HEK293 (cell line): Measurements from ENCODE around the gene KLC4.

ENCODE experiments used
- ATF2 ChIP-seq: fragments of 450-650 bp; formaldehyde crosslinking; IDR thresholded peaks from 2 replicates; pipeline ENCODE4 v1.5.1; 2016; ENCODE audit warnings: missing biosample characterization, missing genetic modification characterization, low read depth
- KLF8 ChIP-seq: fragments of 450-650 bp; formaldehyde crosslinking; IDR thresholded peaks from 2 replicates; pipeline ENCODE4 v1.5.1; 2016; ENCODE audit warnings: missing biosample characterization, missing genetic modification characterization
- PRDM10 ChIP-seq: fragments of 450-650 bp; formaldehyde crosslinking; IDR thresholded peaks from 2 replicates; pipeline ENCODE4 v1.5.1; 2016; ENCODE audit warnings: missing biosample characterization, missing genetic modification characterization
- TCF7L2 ChIP-seq: IDR thresholded peaks from 2 replicates; pipeline ENCODE4 v1.6.1; 2011; ENCODE audit warnings: low read depth, mild to moderate bottlenecking, inconsistent platforms, low read length, moderate library complexity, borderline replicate concordance
- ZNF175 ChIP-seq: fragments of 450-650 bp; formaldehyde crosslinking; IDR thresholded peaks from 2 replicates; pipeline ENCODE4 v1.5.1; 2016; ENCODE audit warnings: missing biosample characterization, missing genetic modification characterization
- ZNF239 ChIP-seq: fragments of 450-650 bp; formaldehyde crosslinking; IDR thresholded peaks from 2 replicates; pipeline ENCODE4 v1.5.1; 2016; ENCODE audit warnings: missing biosample characterization, missing genetic modification characterization
- ZNF350 ChIP-seq: fragments of 450-650 bp; formaldehyde crosslinking; IDR thresholded peaks from 2 replicates; pipeline ENCODE4 v1.5.0; 2017; ENCODE audit warnings: missing biosample characterization, mild to moderate bottlenecking, missing genetic modification characterization
- ZNF670 ChIP-seq: fragments of 450-650 bp; formaldehyde crosslinking; IDR thresholded peaks from 2 replicates; pipeline ENCODE4 v1.5.1; 2016; ENCODE audit warnings: missing biosample characterization, missing genetic modification characterization, low read depth
- ZNF707 ChIP-seq: fragments of 450-650 bp; formaldehyde crosslinking; IDR thresholded peaks from 2 replicates; pipeline ENCODE4 v1.5.1; 2016; ENCODE audit warnings: missing biosample characterization, missing genetic modification characterization
- ZNF792 ChIP-seq: fragments of 450-650 bp; formaldehyde crosslinking; IDR thresholded peaks from 2 replicates; pipeline ENCODE4 v1.5.1; 2016; ENCODE audit warnings: missing biosample characterization, missing genetic modification characterization

GRCh38 chr6:43012364-43012763 is 47.1 kb upstream of the KLC4 start:
- TF ChIP-seq ZNF350 (no peak), KLF8 (tag by site-specific recombination) (no peak), ZNF707 (tag by site-specific recombination) (no peak), TCF7L2 (no peak), ZNF792 (tag by site-specific recombination) (no peak), ZNF239 (no peak), ZNF175 (no peak), ZNF670 (tag by site-specific recombination) (no peak), PRDM10 (tag by site-specific recombination) (no peak), ATF2 (tag by site-specific recombination) (no peak)
